ENCODE measurements around the gene PRKCA. TPM values are rescaled to one million over a fixed set of nuclear protein-coding genes. Genes with fewer than 3 reads are reported as not detected.
"Not testable (repeated sequence)": the region's sequence is repeated elsewhere in the genome, so short reads cannot be mapped to it uniquely, and the experiment has no call there.

The PRKCA gene
- total RNA-seq, 1 donor from 2014 or later = 4.7 TPM

DNA sequence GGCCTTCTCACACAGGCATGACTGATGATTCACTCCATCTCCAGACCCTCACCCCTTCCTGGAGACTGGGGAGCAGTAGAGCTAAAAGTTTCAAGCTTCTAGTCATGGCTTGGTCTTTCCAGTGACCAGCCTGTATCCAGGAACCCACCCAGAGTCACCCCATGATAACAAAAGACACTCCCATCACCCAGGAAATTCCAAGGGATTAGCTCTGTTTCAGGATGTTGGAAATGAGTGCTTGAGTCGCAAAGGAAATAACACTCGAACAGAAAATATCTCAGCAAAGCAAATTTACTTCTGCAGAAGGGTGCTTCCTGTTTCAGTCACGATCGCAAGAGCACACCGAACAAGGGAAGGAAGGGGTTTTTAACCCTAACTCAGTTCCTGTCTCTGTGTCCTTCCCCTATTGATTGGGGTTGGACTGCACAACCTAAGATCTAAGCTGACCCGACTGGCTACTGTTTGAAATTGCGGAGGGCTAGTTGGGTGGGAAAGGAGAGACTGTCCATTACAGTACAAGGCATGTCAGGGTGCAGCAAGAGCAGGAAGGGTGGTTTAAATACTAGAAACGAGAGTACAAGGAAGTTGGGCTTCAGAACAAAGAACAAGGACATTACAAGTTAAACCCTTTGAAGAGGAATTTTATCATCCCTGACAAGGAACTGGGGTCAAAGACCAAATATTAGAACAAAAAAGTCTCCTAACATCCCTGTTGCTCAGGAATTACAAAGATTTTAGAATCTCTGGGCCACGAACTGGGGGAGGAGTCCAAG is 308.1 kb downstream of the PRKCA start:
- no peaks in the 10 kb centered on the region for H3K36me3 ChIP-seq (ENCODE audit: control insufficient read depth, insufficient read depth, low read length)
- DNase-seq (ENCODE audit: low read depth) (no peak), FAIRE-seq (no peak)
- H3K4me3 ChIP-seq (ENCODE audit: low read depth, low read length) = no peak overlapping the region
- H3K27me3 ChIP-seq (ENCODE audit: control insufficient read depth, insufficient read depth, low read length) = no peaks in the 10 kb centered on the region
- TF ChIP-seq, protein P1, sequence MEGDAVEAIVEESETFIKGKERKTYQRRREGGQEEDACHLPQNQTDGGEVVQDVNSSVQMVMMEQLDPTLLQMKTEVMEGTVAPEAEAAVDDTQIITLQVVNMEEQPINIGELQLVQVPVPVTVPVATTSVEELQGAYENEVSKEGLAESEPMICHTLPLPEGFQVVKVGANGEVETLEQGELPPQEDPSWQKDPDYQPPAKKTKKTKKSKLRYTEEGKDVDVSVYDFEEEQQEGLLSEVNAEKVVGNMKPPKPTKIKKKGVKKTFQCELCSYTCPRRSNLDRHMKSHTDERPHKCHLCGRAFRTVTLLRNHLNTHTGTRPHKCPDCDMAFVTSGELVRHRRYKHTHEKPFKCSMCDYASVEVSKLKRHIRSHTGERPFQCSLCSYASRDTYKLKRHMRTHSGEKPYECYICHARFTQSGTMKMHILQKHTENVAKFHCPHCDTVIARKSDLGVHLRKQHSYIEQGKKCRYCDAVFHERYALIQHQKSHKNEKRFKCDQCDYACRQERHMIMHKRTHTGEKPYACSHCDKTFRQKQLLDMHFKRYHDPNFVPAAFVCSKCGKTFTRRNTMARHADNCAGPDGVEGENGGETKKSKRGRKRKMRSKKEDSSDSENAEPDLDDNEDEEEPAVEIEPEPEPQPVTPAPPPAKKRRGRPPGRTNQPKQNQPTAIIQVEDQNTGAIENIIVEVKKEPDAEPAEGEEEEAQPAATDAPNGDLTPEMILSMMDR (IDR thresholded peaks at IDR 0.05; ENCODE audit: insufficient read depth, low read length, severe bottlenecking) = no peak

DNA sequence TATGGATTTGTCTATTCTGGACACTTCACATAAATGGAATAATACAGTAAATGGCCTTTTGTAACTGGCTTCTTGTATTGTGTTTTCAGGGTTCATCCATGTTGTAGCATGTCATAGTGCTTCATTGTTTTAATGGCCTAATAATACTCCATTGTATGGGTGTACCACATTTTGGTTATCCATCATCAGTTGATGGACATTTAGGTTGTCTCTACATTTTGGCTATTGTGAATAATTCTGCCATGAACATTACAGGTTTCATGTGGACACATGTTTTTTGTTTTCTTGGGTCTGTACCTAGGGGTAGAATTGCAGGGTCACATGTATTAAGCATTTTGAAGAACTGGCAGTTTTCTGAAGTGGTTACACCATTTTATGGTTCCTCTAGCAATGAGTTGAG is 309.0 kb downstream of the PRKCA start:
- Histone ChIP-seq H3K4me3 (ENCODE audit: low read depth, low read length) (no peak overlapping the region), H3K27me3 (ENCODE audit: control insufficient read depth, insufficient read depth, low read length) (no peaks in the 10 kb centered on the region), H3K36me3 (ENCODE audit: control insufficient read depth, insufficient read depth, low read length) (no peaks in the 10 kb centered on the region)
- no peak for DNase-seq (ENCODE audit: low read depth)
- FAIRE-seq = no peak
- TF ChIP-seq, protein P1 (IDR thresholded peaks at IDR 0.05; ENCODE audit: insufficient read depth, low read length, severe bottlenecking) = no peak

DNA sequence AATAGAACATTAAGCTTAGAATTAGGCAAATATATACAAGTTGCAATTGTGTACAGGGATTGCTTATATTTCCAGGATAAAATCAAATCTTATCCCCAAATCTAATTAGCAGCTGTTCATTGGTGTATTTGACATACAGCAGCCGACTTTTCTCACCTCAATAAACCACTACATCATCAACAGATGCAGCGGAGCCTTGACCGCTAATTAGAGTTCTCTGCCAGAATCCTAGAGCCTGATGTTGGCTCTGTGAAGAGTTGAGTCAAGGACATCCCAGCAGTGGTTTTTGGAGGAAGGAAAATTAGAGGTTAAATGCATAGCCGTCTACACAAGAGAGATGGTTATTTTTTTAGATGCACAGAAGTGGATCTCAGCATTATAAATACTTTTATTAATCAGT is 310.6 kb downstream of the PRKCA start:
- H3K27me3 ChIP-seq (ENCODE audit: control insufficient read depth, insufficient read depth, low read length) = no peaks in the 10 kb centered on the region
- DNase-seq (ENCODE audit: low read depth) (no peak), FAIRE-seq (no peak)
- H3K36me3 ChIP-seq (ENCODE audit: control insufficient read depth, insufficient read depth, low read length) = no peaks in the 10 kb centered on the region
- TF ChIP-seq, protein P1 (IDR thresholded peaks at IDR 0.05; ENCODE audit: insufficient read depth, low read length, severe bottlenecking) = no peak
- no peak overlapping the region for H3K4me3 ChIP-seq (ENCODE audit: low read depth, low read length)

DNA sequence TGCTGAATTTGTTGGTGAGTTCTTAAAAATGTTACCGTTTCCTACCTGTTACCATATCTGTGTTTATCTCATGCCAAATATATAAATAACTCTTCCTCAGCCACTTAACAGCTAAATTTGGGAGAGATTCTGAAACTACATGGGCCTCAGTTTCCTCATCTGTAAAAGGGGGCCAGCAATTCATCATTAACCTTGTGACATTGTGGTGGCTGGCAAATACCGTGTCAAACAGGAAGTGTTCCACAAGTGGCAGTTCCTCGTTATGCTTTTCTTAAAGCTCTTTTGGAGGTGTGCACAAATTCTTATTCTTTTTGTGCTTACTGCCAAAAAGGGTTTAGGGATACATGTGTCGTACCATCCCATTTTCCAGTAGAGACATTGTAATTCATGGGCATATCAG is 312.1 kb downstream of the PRKCA start:
- Histone ChIP-seq H3K27me3 (ENCODE audit: control insufficient read depth, insufficient read depth, low read length) (no peaks in the 10 kb centered on the region), H3K4me3 (ENCODE audit: low read depth, low read length) (no peak overlapping the region), H3K36me3 (ENCODE audit: control insufficient read depth, insufficient read depth, low read length) (no peaks in the 10 kb centered on the region)
- DNase-seq (ENCODE audit: low read depth) (no peak), FAIRE-seq (no peak)
- TF ChIP-seq, protein P1 (IDR thresholded peaks at IDR 0.05; ENCODE audit: insufficient read depth, low read length, severe bottlenecking) = no peak

DNA sequence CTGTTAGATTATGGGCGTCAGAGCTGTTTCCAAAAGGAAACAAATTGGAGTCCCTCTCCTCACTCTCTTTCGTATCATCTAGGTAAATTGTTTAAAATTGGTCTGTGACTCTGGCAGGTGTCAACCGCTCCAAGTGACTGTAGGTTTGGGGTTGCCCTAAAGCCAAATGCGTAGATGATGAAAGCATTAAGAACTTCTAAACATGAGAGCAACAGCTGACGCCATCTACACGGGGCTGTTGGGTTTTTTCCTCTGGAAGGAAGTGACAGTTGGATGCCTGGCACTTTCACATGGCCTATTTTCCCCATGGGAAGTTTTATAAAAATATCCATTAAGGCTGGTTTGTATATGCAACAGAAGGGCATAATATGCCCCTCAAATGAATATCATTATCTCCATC is 316.8 kb downstream of the PRKCA start:
- Histone ChIP-seq H3K27me3 (ENCODE audit: control insufficient read depth, insufficient read depth, low read length) (no peaks in the 10 kb centered on the region), H3K4me3 (ENCODE audit: low read depth, low read length) (no peak overlapping the region), H3K36me3 (ENCODE audit: control insufficient read depth, insufficient read depth, low read length) (no peaks in the 10 kb centered on the region)
- DNase-seq (ENCODE audit: low read depth) = no peak
- no peak for FAIRE-seq
- TF ChIP-seq, protein P1 (IDR thresholded peaks at IDR 0.05; ENCODE audit: insufficient read depth, low read length, severe bottlenecking) = no peak

DNA sequence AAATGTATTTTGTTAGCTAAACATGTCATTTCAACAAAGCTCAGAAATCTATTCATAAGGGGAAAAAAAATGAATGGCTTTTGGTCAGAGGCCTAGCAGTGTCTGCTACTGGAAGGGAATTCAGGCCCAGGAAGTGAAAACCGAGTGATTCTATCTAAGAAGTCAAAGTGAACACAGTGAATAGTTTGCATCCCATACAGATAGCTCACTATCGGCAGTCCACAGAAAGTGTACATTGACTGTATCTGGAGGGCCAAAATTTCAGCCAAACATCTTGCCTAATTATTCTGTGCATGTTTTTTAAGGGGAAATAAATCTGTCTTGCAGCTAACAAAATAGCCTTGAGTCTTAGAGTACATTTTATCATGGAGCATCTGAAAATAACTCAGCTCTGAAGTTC is 318.1 kb downstream of the PRKCA start:
- Histone ChIP-seq H3K27me3 (ENCODE audit: control insufficient read depth, insufficient read depth, low read length) (no peaks in the 10 kb centered on the region), H3K36me3 (ENCODE audit: control insufficient read depth, insufficient read depth, low read length) (no peaks in the 10 kb centered on the region), H3K4me3 (ENCODE audit: low read depth, low read length) (no peak overlapping the region)
- TF ChIP-seq, protein P1 (IDR thresholded peaks at IDR 0.05; ENCODE audit: insufficient read depth, low read length, severe bottlenecking) = no peak
- FAIRE-seq (no peak), DNase-seq (ENCODE audit: low read depth) (no peak)

DNA sequence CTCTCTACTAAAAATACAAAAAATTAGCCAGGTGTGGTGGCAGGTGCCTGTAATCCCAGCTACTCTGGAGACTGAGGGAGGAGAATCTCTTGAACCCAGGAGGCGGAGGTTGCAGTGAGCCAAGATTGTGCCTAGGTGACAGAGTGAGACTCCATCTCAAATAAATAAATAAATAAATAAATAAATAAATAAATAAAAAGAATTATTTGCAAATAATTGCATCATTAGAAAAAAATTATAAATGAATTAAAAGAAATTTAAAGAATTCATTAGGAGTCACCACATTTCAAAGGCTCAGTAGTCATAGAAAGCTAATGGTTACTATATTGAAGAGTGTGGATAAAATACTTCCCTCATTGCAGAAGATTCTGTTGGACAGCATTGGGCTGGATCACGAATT is 322.2 kb downstream of the PRKCA start:
- DNase-seq (ENCODE audit: low read depth) = not testable (repeated sequence)

More for the DNA sequence above, 322.2 kb downstream of the PRKCA start:
- not testable (repeated sequence) for H3K36me3 ChIP-seq (ENCODE audit: control insufficient read depth, insufficient read depth, low read length); H3K4me3 ChIP-seq (ENCODE audit: low read depth, low read length); H3K27me3 ChIP-seq (ENCODE audit: control insufficient read depth, insufficient read depth, low read length); FAIRE-seq
